HepG2 (cell line): Measurements from ENCODE around the gene MRPS34. TPM values are rescaled to one million over a fixed set of nuclear protein-coding genes. Genes with fewer than 3 reads are reported as not detected.

Experiments
- BHLHE40 ChIP-seq: IDR thresholded peaks from 2 replicates; pipeline ENCODE4 v1.6.1; 2011; ENCODE audit warnings: low read length, improper control_type of control experiment
- E2F2 ChIP-seq: sonication (generic); formaldehyde crosslinking; IDR thresholded peaks from 2 replicates; pipeline ENCODE4 v1.4.0; 2020; ENCODE audit warnings: missing genetic modification reagents, borderline replicate concordance
- ERF ChIP-seq: IDR thresholded peaks from 2 replicates; pipeline ENCODE4 v1.6.1; 2018; ENCODE audit warnings: missing biosample characterization, missing genetic modification reagents
- GABPB1 ChIP-seq: IDR thresholded peaks from 2 replicates; pipeline ENCODE4 v1.6.1; 2016; ENCODE audit warnings: mild to moderate bottlenecking, missing genetic modification reagents, moderate library complexity, missing compliant biosample characterization
- MED1 ChIP-seq: sonication (generic); formaldehyde crosslinking; IDR thresholded peaks from 2 replicates; pipeline ENCODE4 v1.4.0; 2020; ENCODE audit warnings: missing genetic modification reagents
- NCOA5 ChIP-seq: sonication (generic); formaldehyde crosslinking; IDR thresholded peaks from 2 replicates; pipeline ENCODE4 v1.4.0; 2020; ENCODE audit warnings: missing genetic modification reagents
- PCBP2 ChIP-seq: fragments of 200-400 bp; formaldehyde crosslinking; optimal IDR thresholded peaks from 2 replicates; pipeline ENCODE3; 2018; ENCODE audit warnings: low read length, low read depth; ENCODE audit not compliant: poor library complexity, severe bottlenecking
- POGZ ChIP-seq: sonication (generic); formaldehyde crosslinking; IDR thresholded peaks from 2 replicates; pipeline ENCODE4 v1.4.0; 2020; ENCODE audit warnings: mild to moderate bottlenecking, missing genetic modification reagents
- SAP130 ChIP-seq: IDR thresholded peaks from 2 replicates; pipeline ENCODE4 v1.6.1; 2016; ENCODE audit warnings: low read depth
- TBX3 ChIP-seq: fragments of 450-650 bp; IDR thresholded peaks from 2 replicates; pipeline ENCODE4 v1.6.1; 2017; ENCODE audit warnings: antibody characterized with exemption, mild to moderate bottlenecking, inconsistent platforms, borderline replicate concordance
- TGIF2 ChIP-seq: IDR thresholded peaks from 2 replicates; pipeline ENCODE4 v1.6.1; 2016; ENCODE audit warnings: control low read depth, missing compliant biosample characterization
- ZFY ChIP-seq: sonication (generic); formaldehyde crosslinking; IDR thresholded peaks from 2 replicates; pipeline ENCODE4 v1.4.0; 2020; ENCODE audit warnings: missing genetic modification reagents
- ZNF124 ChIP-seq: sonication (generic); formaldehyde crosslinking; IDR thresholded peaks from 2 replicates; pipeline ENCODE4 v1.4.0; 2020; ENCODE audit warnings: missing genetic modification reagents
- ZNF607 ChIP-seq: sonication (generic); formaldehyde crosslinking; IDR thresholded peaks from 2 replicates; pipeline ENCODE4 v1.5.1; 2020; ENCODE audit warnings: missing genetic modification reagents, mild to moderate bottlenecking, borderline replicate concordance
- ZNF674 ChIP-seq: sonication (generic); formaldehyde crosslinking; IDR thresholded peaks from 2 replicates; pipeline ENCODE4 v1.5.0; 2020; ENCODE audit warnings: low read depth, mild to moderate bottlenecking, missing genetic modification reagents
- ZNF891 ChIP-seq: sonication (generic); formaldehyde crosslinking; IDR thresholded peaks from 2 replicates; pipeline ENCODE4 v1.5.0; 2020; ENCODE audit warnings: mild to moderate bottlenecking, missing genetic modification reagents
- polyA plus RNA-seq, 8 experiments: library from polyadenylated mRNA; depleted of rRNA in 3 of 8; stranded (reverse) in 7 of 8; unstranded in 1 of 8; fragments of >200 nt; fragmentation: Illumina TruSeq in 4 of 8; extraction: Trizol in 4 of 8; gene quantifications; 2 replicates each; pipeline versions ENCODE4 v1.2.1 to v1.2.3, GENCODE V29; 2011 to 2016; ENCODE audit warnings: low read depth in 4 of 8, missing spikeins in 1 of 8, mixed read lengths in 1 of 8; ENCODE audit not compliant: insufficient read depth in 1 of 8
- total RNA-seq, 5 experiments: library from RNA; depleted of rRNA; stranded (reverse); fragments of >200 nt; fragmentation: Illumina TruSeq; extraction: Trizol; gene quantifications; 2 replicates each; pipeline ENCODE4 v1.2.3, GENCODE V29; 2016; ENCODE audit warnings: low read depth in 1 of 5
- TF ChIP-seq, protein P1 (sequence below): sonication (generic); formaldehyde crosslinking; IDR thresholded peaks from 2 replicates; pipeline ENCODE4 v1.5.0; 2020; ENCODE audit warnings: mild to moderate bottlenecking, missing genetic modification reagents, borderline replicate concordance
- TF ChIP-seq, protein P2 (sequence below): sonication (generic); formaldehyde crosslinking; IDR thresholded peaks from 2 replicates; pipeline ENCODE4 v1.5.1; 2020; ENCODE audit warnings: mild to moderate bottlenecking, missing genetic modification reagents, moderate library complexity

The MRPS34 gene
- total and polyA plus RNA-seq, 2 of the 13 experiments (the other 11 are each of a cell fraction or from before 2014, with no cell fraction given): 63.5 to 131 TPM

GRCh38 chr16:1812732-1813163, 39.8 kb upstream of the MRPS34 start (continued):
- TF ChIP-seq ERF (CRISPR knock-in tag): peak; percentile 52; the same call in 1 of the 2 replicates
- TF ChIP-seq PCBP2: no peak
- TF ChIP-seq ZNF607: no peak
- TF ChIP-seq ZNF891 (CRISPR knock-in tag): 0 out of 2 replicates have a peak, but pooled peaks have one; percentile 37
- TF ChIP-seq E2F2: no peak
- TF ChIP-seq, protein P1, sequence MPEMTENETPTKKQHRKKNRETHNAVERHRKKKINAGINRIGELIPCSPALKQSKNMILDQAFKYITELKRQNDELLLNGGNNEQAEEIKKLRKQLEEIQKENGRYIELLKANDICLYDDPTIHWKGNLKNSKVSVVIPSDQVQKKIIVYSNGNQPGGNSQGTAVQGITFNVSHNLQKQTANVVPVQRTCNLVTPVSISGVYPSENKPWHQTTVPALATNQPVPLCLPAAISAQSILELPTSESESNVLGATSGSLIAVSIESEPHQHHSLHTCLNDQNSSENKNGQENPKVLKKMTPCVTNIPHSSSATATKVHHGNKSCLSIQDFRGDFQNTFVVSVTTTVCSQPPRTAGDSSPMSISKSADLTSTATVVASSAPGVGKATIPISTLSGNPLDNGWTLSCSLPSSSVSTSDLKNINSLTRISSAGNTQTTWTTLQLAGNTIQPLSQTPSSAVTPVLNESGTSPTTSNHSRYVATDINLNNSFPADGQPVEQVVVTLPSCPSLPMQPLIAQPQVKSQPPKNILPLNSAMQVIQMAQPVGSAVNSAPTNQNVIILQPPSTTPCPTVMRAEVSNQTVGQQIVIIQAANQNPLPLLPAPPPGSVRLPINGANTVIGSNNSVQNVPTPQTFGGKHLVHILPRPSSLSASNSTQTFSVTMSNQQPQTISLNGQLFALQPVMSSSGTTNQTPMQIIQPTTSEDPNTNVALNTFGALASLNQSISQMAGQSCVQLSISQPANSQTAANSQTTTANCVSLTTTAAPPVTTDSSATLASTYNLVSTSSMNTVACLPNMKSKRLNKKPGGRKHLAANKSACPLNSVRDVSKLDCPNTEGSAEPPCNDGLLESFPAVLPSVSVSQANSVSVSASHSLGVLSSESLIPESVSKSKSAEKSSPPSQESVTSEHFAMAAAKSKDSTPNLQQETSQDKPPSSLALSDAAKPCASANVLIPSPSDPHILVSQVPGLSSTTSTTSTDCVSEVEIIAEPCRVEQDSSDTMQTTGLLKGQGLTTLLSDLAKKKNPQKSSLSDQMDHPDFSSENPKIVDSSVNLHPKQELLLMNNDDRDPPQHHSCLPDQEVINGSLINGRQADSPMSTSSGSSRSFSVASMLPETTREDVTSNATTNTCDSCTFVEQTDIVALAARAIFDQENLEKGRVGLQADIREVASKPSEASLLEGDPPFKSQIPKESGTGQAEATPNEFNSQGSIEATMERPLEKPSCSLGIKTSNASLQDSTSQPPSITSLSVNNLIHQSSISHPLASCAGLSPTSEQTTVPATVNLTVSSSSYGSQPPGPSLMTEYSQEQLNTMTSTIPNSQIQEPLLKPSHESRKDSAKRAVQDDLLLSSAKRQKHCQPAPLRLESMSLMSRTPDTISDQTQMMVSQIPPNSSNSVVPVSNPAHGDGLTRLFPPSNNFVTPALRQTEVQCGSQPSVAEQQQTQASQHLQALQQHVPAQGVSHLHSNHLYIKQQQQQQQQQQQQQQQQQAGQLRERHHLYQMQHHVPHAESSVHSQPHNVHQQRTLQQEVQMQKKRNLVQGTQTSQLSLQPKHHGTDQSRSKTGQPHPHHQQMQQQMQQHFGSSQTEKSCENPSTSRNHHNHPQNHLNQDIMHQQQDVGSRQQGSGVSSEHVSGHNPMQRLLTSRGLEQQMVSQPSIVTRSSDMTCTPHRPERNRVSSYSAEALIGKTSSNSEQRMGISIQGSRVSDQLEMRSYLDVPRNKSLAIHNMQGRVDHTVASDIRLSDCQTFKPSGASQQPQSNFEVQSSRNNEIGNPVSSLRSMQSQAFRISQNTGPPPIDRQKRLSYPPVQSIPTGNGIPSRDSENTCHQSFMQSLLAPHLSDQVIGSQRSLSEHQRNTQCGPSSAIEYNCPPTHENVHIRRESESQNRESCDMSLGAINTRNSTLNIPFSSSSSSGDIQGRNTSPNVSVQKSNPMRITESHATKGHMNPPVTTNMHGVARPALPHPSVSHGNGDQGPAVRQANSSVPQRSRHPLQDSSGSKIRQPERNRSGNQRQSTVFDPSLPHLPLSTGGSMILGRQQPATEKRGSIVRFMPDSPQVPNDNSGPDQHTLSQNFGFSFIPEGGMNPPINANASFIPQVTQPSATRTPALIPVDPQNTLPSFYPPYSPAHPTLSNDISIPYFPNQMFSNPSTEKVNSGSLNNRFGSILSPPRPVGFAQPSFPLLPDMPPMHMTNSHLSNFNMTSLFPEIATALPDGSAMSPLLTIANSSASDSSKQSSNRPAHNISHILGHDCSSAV (CRISPR knock-in tag): no peak
- TF ChIP-seq, protein P2, sequence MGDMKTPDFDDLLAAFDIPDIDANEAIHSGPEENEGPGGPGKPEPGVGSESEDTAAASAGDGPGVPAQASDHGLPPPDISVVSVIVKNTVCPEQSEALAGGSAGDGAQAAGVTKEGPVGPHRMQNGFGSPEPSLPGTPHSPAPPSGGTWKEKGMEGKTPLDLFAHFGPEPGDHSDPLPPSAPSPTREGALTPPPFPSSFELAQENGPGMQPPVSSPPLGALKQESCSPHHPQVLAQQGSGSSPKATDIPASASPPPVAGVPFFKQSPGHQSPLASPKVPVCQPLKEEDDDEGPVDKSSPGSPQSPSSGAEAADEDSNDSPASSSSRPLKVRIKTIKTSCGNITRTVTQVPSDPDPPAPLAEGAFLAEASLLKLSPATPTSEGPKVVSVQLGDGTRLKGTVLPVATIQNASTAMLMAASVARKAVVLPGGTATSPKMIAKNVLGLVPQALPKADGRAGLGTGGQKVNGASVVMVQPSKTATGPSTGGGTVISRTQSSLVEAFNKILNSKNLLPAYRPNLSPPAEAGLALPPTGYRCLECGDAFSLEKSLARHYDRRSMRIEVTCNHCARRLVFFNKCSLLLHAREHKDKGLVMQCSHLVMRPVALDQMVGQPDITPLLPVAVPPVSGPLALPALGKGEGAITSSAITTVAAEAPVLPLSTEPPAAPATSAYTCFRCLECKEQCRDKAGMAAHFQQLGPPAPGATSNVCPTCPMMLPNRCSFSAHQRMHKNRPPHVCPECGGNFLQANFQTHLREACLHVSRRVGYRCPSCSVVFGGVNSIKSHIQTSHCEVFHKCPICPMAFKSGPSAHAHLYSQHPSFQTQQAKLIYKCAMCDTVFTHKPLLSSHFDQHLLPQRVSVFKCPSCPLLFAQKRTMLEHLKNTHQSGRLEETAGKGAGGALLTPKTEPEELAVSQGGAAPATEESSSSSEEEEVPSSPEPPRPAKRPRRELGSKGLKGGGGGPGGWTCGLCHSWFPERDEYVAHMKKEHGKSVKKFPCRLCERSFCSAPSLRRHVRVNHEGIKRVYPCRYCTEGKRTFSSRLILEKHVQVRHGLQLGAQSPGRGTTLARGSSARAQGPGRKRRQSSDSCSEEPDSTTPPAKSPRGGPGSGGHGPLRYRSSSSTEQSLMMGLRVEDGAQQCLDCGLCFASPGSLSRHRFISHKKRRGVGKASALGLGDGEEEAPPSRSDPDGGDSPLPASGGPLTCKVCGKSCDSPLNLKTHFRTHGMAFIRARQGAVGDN (CRISPR knock-in tag): peak; percentile 63
- peak; percentile 41; the same call in 1 of the 2 replicates for TF ChIP-seq MED1 (CRISPR knock-in tag)
- no peak for TF ChIP-seq TGIF2
- peak; percentile 49 for TF ChIP-seq GABPB1
- TF ChIP-seq BHLHE40: no peak
- no peak for TF ChIP-seq NCOA5
- TF ChIP-seq TBX3: no peak
- peak; percentile 73 for TF ChIP-seq SAP130
- TF ChIP-seq ZNF124: peak; percentile 53; the same call in 1 of the 2 replicates
- TF ChIP-seq ZFY (CRISPR knock-in tag): peak; percentile 27; the same call in 1 of the 2 replicates
- no peak for TF ChIP-seq ZNF674
- TF ChIP-seq POGZ (CRISPR knock-in tag): no peak
